ENCODE results near the gene HMGN4. TPM values are rescaled to one million over a fixed set of nuclear protein-coding genes. Genes with fewer than 3 reads are reported as not detected.
"Not testable (repeated sequence)": the region's sequence is repeated elsewhere in the genome, so short reads cannot be mapped to it uniquely, and the experiment has no call there.

The HMGN4 gene
- 25.1 TPM for total RNA-seq
- long read RNA-seq, transcript HMGN4-201 (2 exons, 1,225 nt) = major isoform, 54 of 56 reads
- long read RNA-seq, partial matches to known transcripts = 0 of 56 reads
- long read RNA-seq, other reads (novel, unspliced or antisense) = 2 of 56 reads

DNA sequence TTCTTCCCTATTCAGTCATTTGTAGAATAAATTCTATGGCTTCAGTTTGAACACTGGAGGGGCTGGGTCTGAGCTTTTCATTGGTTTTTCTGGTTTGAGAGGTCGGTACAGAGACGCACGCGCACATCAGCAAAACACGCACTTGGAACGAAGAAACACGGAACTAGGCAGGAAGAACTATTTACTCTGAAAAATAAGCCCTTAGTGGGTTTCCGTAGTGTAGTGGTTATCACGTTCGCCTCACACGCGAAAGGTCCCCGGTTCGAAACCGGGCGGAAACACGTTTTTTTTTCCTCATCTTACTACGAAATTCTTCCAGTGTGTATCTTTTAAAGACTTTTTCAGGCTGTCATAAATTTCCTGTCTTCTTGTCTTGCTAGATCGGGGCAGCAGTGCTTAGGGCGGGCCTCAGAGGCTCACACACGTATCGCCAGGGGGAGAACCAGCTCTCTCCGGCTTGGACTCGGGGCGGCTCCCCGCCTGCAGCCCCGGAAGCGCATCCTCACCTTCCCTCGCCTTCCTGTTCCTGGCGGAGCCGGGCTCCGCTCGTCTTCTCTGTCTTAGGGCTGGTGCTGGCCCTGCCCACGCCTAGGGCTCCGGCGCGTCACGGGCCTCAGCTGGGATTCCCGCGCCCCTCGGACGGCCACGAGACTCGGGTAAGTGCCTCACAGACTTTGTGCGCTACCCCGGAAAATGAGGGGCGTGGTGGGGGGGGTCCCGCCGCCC, at the start of gene HMGN4:
TSS of gene HMGN4 (plus strand) at position 521 of the 726 bp plus-strand sequence. CDS start 6,841 bp downstream, outside the sequence.
- ATAC-seq (ENCODE audit: poor library complexity) (peak; percentile 90), DNase-seq (peak; percentile 88)
- intact Hi-C loops (cut with DNase I) = loop anchor here (2.0 kb wide), 2 partner anchors 15 to 17 kb away; no protein-coding TSS in a partner anchor

DNA sequence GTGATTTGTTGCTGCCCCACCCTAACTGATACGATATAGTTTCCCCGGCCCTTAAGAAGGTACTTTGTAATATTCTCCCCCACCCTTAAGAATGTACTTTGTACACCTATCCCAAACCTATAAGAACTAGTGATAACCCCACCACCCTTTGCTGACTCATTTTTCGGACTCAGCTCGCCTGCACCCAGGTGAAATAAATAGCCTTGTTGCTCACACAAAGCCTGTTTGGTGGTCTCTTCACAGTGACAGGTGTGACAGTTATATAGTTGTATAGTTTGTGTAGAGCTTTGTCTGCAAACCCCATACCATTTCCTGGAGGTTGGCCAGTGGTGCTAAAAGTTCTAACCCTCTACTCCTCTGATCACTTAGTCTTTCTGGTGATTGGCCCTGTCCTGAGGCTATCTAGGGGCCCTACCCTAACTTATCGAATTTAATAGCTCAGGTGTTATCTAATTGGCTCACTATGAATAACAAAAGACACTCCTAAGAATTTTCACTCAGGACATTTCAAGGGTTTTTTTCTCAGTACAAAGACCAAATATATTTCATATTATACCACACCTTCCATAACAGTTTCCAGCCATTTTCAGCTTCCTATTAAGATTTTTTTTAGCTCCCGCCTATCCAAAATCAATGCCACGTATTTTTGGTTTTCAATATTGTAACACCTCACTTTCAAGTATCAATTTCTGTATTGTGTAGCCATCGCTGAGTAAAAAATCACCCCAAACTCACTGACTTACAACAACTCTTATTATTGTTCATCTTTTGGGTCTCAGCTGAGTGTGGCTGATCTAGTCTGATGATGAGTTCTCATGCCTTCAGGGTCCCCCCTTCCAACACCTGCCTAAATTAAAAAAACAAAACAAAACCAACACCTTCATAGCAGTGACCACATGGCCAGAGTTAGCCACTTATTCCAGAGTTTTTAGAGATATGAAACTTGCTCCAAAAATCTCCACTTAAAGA, 47.9 kb upstream of the HMGN4 start:
- no peak for DNase-seq
- intact Hi-C loops (cut with DNase I) = no loop called here
- no peak for ATAC-seq (ENCODE audit: poor library complexity)

DNA sequence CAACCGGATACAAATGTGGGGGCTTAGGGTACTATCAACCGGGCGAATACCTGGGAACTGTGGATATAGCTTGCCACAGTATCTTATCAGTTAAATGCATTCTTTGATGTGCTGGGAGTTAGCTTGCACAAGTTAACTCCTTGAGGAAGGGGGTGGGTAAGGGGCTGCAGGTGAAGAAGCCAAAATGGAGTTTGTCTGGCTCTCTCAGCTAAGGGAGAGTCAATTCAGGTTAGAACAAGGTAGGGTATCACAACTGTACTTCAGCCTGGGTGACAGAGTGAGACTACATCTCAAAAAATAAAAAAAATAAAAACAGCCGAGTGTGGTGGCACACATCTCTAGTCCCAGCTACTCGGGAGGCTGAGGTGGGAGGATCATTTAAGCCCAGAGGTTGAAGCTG, 46.6 kb upstream of the HMGN4 start:
- intact Hi-C loops (cut with DNase I) = no loop called here
- ATAC-seq (ENCODE audit: poor library complexity) (no peak), DNase-seq (no peak)

DNA sequence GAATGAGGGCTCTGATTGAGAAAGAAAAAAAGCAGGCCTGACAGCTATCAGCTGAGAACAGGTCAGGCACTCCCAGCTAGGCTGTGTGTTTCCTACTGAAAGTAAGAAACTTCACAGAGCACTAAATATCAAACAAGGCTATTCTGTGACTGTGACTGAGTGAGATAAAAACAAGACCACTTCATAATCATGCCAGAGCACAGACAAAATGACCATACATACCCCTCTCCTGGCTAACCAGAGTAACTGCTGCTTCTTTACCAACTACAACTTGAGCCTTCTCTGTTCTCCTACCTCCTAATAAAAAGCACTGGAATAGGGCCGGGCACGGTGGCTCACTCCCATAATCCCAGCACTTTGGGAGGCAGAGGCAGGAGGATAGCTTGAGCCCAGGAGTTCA, 44.9 kb upstream of the HMGN4 start:
- intact Hi-C loops (cut with DNase I) = no loop called here
- DNase-seq = no peak
- ATAC-seq (ENCODE audit: poor library complexity) = no peak

DNA sequence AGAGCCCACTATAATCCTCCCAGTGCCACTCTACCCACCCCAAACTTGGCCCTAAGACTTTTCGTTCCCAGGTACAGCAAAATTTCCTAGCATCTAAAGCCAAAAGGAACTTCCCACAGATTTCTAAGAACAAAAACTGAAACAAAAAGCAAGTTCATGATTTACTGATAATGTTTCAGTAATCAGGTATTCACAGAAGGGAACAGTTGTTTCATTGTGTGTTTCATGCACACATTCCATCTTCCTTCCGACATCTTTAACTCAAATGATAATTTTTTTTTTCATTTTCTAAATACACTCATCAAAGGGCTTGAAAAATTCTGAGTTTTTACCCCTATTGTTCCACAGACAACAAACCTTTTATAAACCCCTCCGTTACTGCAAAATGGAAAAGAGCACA, 44.0 kb upstream of the HMGN4 start:
- intact Hi-C loops (cut with DNase I) = no loop called here
- no peak for DNase-seq
- ATAC-seq (ENCODE audit: poor library complexity) = no peak

DNA sequence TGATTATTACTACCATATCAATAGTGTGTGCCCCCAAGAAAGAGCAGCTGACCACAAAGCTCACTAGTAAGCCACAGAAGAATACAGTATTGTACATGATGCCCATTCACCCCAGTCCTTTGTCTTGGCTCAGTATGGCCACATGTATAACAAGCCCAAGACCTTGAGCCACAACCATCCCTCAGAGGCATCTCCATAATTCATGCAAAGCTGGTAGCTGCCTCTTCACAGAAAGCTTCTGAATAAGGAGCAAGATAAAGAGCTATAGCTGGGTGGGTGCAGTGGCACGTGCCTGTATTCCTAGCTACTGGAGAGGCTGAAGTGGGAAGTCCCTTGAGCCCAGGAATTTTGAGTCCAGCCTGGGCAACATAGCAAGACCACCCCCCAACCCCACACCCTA, 42.9 kb upstream of the HMGN4 start:
- no peak for ATAC-seq (ENCODE audit: poor library complexity)
- no peak for DNase-seq
- intact Hi-C loops (cut with DNase I) = no loop called here

DNA sequence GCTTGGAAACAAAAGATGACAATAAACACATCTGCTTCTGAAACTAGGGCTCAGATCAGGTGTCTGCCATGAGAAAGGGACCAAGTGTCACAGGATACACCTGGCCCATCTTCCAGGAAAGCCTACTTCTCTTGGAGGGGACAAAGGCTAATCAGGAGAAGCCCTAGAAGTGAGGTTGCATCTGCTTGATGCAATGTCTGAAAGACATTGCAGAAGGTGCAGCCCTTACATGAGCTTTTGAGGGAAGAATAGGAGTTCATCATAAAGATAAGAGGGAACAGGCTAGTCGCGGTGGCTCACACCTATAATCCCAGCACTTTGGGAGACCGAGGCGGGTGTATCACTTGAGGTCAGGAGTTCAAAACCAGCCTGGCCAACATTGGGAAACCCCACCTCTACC, 40.6 kb upstream of the HMGN4 start:
- intact Hi-C loops (cut with DNase I) = no loop called here
- DNase-seq (no peak), ATAC-seq (ENCODE audit: poor library complexity) (no peak)

DNA sequence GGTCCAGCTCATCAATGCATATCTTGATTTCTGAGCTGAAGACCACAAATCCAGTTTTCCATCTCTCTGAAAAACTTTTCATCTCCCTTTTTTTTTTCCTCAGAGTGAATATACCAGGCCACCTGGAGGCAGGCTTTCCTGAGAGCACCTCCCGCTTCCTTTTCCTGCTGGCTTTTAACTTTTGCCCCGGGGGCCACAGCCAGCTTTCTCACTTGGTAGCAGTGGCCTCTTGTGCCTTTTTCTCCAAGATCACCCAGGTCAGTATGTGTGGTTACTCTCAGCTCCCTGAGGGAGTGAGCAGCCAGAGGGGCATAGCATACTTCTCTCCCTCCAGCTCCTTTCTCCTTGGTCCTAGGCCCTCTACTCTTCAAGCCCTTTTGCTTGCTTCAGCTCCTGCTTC, 38.1 kb upstream of the HMGN4 start, which contains the start of gene BTN1A1:
TSS of gene BTN1A1 (plus strand) at position 202 of the 400 bp plus-strand sequence. CDS start 984 bp downstream, outside the sequence.
- intact Hi-C loops (cut with DNase I) = no loop called here
- no peak for DNase-seq
- no peak for ATAC-seq (ENCODE audit: poor library complexity)

DNA sequence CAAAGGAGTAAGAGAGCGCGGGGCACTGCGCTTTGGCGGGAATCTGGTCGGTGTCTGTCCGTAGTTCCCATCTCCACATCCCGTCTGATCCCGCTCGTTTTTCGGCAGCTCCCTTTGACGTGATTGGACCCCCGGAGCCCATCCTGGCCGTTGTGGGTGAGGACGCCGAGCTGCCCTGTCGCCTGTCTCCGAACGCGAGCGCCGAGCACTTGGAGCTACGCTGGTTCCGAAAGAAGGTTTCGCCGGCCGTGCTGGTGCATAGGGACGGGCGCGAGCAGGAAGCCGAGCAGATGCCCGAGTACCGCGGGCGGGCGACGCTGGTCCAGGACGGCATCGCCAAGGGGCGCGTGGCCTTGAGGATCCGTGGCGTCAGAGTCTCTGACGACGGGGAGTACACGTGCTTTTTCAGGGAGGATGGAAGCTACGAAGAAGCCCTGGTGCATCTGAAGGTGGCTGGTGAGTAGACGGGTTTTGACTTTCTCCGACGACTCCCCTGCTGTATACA, 36.6 kb upstream of the HMGN4 start:
- DNase-seq (peak; percentile 60), ATAC-seq (ENCODE audit: poor library complexity) (peak; percentile 63)
- intact Hi-C loops (cut with DNase I) = no loop called here

DNA sequence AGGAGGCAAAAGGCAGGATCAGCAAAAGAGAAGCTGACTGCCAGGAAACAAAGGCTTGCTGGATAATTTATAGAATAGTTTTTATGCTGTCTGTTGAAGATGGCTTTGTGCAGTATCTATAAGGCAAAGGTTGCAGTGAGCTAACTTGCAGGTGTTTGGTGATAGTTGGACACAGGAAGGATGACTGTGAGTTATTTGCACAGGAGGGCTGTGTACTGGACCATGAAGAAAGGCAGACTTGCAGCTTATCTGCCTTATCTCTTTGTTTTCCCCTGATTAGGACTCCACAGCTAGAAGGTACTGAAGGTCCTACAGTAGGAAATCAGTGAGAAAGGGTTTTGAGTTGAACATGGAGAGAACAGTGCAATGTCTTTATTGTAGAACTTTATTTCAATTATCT, 36.0 kb upstream of the HMGN4 start:
- intact Hi-C loops (cut with DNase I) = no loop called here

DNA sequence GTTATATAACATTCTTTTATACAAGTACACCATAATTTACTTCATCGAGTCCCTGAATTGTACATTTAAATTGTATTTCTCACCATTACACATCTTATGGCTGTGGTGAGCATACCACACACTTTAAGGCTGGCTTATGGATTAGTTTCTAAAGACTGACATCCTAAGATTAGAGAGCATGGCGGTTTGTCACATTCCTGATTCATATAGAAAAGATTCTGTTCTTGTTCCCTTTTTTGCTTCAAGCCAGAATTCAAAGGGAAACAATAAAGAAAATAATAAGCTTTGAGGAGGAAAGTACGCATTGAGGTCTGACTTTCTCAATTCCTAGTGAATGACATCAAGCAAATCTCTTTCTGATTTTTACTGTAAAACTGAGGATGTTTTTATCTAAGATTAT, 35.5 kb upstream of the HMGN4 start:
- DNase-seq = no peak
- no peak for ATAC-seq (ENCODE audit: poor library complexity)
- intact Hi-C loops (cut with DNase I) = no loop called here

More for the DNA sequence above, 36.0 kb upstream of the HMGN4 start:
- no peak for DNase-seq
- ATAC-seq (ENCODE audit: poor library complexity) = no peak

DNA sequence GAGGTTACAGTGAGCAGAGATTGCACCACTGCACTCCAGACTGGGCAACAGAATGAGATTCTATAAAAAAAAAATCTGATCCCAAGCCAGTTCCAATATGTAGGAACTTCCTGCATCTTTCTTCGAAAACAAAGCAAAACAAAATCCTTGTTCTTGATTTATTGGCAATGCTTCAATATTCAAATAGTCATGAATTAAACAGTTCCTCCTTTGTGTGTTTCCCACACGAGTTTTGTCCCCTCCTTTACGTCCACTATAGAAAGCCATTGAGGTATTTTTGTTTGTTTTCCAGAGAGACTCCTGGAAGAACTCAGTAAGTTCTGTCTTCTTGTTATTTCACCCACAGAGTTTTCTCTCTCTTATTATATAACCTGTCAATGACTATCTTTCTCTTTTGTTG, 30.5 kb upstream of the HMGN4 start:
- intact Hi-C loops (cut with DNase I) = no loop called here
- no peak for DNase-seq
- no peak for ATAC-seq (ENCODE audit: poor library complexity)

DNA sequence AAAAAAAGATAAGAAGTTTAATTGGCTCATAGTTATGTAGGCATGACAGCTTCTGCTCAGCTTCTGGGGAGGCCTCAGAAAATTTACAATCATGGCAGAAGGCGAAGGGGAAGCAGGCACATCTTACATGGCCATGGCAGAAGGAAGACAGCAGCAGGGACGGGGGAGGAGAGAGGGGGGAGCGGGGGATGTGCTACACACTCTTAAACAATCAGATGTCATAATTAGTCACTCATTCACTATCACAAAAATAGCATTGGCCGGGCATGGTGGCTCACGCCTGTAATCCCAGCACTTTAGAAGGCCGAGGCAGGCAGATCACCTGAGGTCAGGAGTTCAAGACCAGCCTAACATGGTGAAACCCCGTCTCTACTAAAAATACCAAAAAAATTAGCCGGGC, 27.1 kb upstream of the HMGN4 start:
- intact Hi-C loops (cut with DNase I); ATAC-seq (ENCODE audit: poor library complexity); DNase-seq: not testable (repeated sequence)

DNA sequence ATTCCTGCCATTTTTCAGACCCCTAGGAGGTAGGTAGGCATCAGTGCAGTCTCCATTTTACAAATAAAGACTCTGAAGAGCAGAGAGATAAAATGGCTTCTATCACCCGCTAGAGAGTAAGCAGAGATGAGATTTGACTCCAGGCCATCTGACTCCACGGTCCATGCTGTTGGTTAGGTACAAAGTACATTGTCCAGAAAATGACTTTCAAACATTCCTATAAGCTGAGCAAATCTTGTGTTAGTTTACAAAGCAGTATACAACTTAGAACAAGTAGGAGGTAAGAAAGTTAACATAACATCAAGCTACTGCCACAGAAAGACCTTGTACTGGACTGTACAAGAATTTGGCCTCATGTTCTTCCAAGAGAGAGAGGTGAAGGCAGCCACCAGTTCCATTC, 23.2 kb upstream of the HMGN4 start:
- intact Hi-C loops (cut with DNase I) = no loop called here
- DNase-seq (no peak), ATAC-seq (ENCODE audit: poor library complexity) (no peak)

DNA sequence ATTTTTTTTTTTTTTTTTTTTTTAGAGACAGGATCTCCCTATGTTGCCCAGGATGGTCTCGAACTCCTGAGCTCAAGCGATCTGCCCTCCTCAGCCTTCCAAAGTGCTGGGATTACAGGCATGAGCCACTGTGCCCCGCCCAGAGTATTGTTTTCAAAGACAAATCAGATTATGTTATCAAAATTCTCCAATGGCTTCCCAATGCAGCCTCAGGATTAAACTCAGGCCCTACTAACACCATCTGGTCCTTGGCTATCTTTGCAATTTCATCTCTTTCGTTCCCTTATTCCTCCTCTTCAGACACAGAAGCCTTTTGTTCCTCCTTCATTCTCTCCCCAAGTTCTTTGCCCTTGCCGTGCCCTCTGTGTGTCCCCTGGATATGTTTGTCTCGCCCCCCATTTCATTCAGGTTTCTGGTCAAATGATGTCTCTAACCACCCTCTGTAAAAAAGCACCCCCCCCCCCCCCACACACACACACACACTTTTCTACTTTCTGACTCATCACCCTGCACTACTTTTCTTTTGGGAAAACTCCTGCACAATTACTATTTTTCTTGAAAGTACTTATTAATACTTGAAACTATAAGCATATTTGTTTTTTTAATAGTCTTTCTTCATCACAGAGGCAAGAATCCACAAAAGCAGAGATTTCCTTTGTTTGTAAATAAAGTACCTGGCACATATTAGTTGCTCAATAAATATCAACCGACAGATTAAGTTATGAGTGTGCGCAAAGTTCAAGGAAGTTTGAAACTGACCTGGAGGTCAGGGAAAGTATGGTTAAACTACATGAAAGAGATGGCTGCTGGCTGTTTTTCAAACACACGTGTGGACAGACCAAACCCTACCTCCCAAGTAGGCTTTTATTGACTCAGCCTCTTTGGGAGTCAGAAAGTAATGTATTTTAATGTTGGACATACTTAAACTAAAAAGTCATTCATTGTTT, 21.4 kb upstream of the HMGN4 start:
- no peak for ATAC-seq (ENCODE audit: poor library complexity)
- no peak for DNase-seq
- intact Hi-C loops (cut with DNase I) = no loop called here

DNA sequence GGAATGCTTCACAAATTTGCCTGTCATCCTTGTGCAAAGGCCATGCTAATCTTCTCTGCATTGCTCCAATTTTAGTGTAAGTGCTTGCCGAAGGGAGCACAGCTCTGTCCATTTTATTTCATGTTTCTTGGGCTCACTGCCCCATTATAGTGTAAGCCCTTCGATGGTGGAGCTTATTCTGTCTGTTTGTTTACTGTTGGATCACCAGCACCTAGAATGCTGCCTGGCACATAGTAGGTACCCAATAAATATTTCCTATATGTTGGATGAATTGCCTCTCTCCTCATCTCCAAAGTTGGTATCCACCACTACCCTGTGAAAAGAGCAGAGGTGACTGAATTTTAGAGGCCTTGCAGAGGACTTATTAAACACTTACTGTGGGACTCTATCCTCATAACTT, 18.8 kb upstream of the HMGN4 start:
- ATAC-seq (ENCODE audit: poor library complexity) (no peak), DNase-seq (no peak)
- intact Hi-C loops (cut with DNase I) = no loop called here

DNA sequence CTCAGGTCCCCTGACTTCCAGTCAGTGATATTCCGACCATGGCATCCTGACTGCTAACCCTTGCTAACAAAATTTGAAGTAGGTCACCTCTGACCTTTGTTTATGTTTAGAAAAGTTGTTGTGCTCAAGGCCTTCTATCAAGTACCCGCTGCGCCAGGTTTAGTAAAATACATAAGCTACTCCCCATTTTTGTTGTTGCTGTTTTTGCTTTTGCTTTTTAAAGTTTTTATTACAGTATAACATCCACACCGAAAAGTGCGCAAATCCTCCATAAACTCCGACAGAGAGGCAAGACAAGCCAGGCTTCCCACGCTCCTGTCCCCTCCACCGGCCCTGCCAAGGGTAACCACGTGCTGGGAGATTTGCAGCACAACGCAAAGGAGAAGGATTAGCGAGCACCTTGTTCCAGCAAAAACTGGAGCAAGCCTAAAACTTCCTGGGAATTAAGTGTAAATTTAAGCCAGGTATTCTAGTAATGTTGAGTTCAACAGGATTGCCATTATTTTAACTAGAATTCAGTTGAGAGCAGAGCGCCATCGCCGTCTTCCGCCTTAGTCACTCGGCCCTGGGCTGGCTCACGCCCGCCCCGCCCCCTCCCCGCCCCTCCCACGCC, 17.8 kb upstream of the HMGN4 start:
- ATAC-seq (ENCODE audit: poor library complexity) = peak; percentile 42
- peak; percentile 75 for DNase-seq
- intact Hi-C loops (cut with DNase I) = loop anchor here (2.0 kb wide), 1 partner anchor 16 kb away; no protein-coding TSS in a partner anchor

Measured in Right ventricle myocardium superior (tissue), 1 donor.